Measurements from ENCODE around the gene ROM1. TPM values are rescaled to one million over a fixed set of nuclear protein-coding genes. Genes with fewer than 3 reads are reported as not detected.
"Not testable (repeated sequence)": the region's sequence is repeated elsewhere in the genome, so short reads cannot be mapped to it uniquely, and the experiment has no call there.

The ROM1 gene
- 1.5 TPM for total RNA-seq

GRCh38 chr11:62612366-62613290 is at the start of gene ROM1, which contains the start of gene EML3:
ROM1 (plus strand) TSS chr11:62613257; CDS start chr11:62613282, 25 bp downstream.
EML3 (minus strand) TSS chr11:62612775; CDS start chr11:62612457, 318 bp downstream.
- peak; percentile 81 for DNase-seq

GRCh38 chr11:62565100-62565802 is 47.8 kb upstream of the ROM1 start:
- no peak for DNase-seq

- DNase-seq = no peak
These were observed 46.8 kb upstream of the ROM1 start for GRCh38 chr11:62566247-62566646.

GRCh38 chr11:62567018-62567633 is 45.9 kb upstream of the ROM1 start:
- no peak for DNase-seq

GRCh38 chr11:62569611-62570010 is 43.4 kb upstream of the ROM1 start:
- DNase-seq = no peak

GRCh38 chr11:62570903-62571302 is 42.2 kb upstream of the ROM1 start:
- DNase-seq = not testable (repeated sequence)

- not testable (repeated sequence) for DNase-seq
These were observed 41.6 kb upstream of the ROM1 start for GRCh38 chr11:62571493-62571892.

- DNase-seq = no peak
These were observed 40.6 kb upstream of the ROM1 start for GRCh38 chr11:62572431-62572830.

- no peak for DNase-seq
These were observed 40.0 kb upstream of the ROM1 start for GRCh38 chr11:62573006-62573591.

GRCh38 chr11:62573592-62574362 is 39.3 kb upstream of the ROM1 start, which contains the start of gene EEF1G:
EEF1G (minus strand) TSS chr11:62573891; CDS start chr11:62573842, 49 bp downstream.
- DNase-seq = peak; percentile 100

GRCh38 chr11:62574363-62575071 is 38.5 kb upstream of the ROM1 start:
- DNase-seq = peak; percentile 71

GRCh38 chr11:62575156-62575555 is 37.9 kb upstream of the ROM1 start:
- DNase-seq = no peak

- no peak for DNase-seq
These were observed 37.2 kb upstream of the ROM1 start for GRCh38 chr11:62575837-62576236.

GRCh38 chr11:62577046-62577714 is 35.9 kb upstream of the ROM1 start:
- peak; percentile 51 for DNase-seq

GRCh38 chr11:62578541-62578940 is 34.5 kb upstream of the ROM1 start:
- DNase-seq = no peak

GRCh38 chr11:62579252-62579651 is 33.8 kb upstream of the ROM1 start:
- no peak for DNase-seq

- DNase-seq = no peak
These were observed 31.9 kb upstream of the ROM1 start for GRCh38 chr11:62580959-62581715.

- DNase-seq = not testable (repeated sequence)
These were observed 31.3 kb upstream of the ROM1 start for GRCh38 chr11:62581735-62582134.

GRCh38 chr11:62585356-62585755 is 27.7 kb upstream of the ROM1 start:
- DNase-seq = not testable (repeated sequence)

All from skin of body (tissue), 2 donors.